Testis (tissue), 3 donors: Measurements from ENCODE around the gene DRD4. TPM values are rescaled to one million over a fixed set of nuclear protein-coding genes. Genes with fewer than 3 reads are reported as not detected.

Experiments used
- DNase-seq: peaks from one replicate; pipeline ENCODE4 v3.0.0-alpha.2; 2019
- H3K27ac ChIP-seq, 2 donors: fragments of 200-600 bp; sonication (generic); one replicate each; pipeline ENCODE4 v1.5.1; 2019
- H3K27me3 ChIP-seq: fragments of 200-600 bp; sonication (generic); one replicate; pipeline ENCODE4 v1.5.1; 2019
- H3K36me3 ChIP-seq: fragments of 200-600 bp; sonication (generic); one replicate; pipeline ENCODE4 v1.5.1; 2017; ENCODE audit warnings: low read depth; ENCODE audit errors: missing control alignments
- H3K4me1 ChIP-seq: fragments of 200-600 bp; sonication (generic); one replicate; pipeline ENCODE4 v1.5.1; 2019
- H3K4me3 ChIP-seq, 2 donors: fragments of 200-600 bp; sonication (generic); one replicate each; pipeline ENCODE4 v1.5.1; 2017 to 2019
- H3K9me3 ChIP-seq: fragments of 200-600 bp; sonication (generic); one replicate; pipeline ENCODE4 v1.5.1; 2017
- CTCF ChIP-seq, 3 experiments: fragments of 450-650 bp in 2 of 3; fragments of 200-600 bp in 1 of 3; sonication (generic) in 1 of 3; IDR thresholded peaks; one replicate each; pipeline ENCODE4 v1.5.1; 2016 to 2019; ENCODE audit warnings: antibody characterized with exemption in 3 of 3, mild to moderate bottlenecking in 2 of 3, moderate library complexity in 1 of 3
- POLR2A ChIP-seq: fragments of 450-650 bp; IDR thresholded peaks from one replicate; pipeline ENCODE4 v1.6.1; 2017; ENCODE audit warnings: antibody characterized with exemption, mild to moderate bottlenecking, moderate library complexity
- WGBS, 2 donors: methylation state at CpG; one replicate each; pipeline ENCODE4 v1.1.5; 2018; 5-methylcytosine and 5-hydroxymethylcytosine counted together
- intact Hi-C: fragments of 100-400 bp; cut with DNase I; formaldehyde crosslinking; loops from one replicate; pipeline ENCODE4 v1.15.1; 2023; ENCODE audit warnings: low total_unique reads
- polyA plus RNA-seq: library from polyadenylated mRNA; stranded (reverse); fragments of 350-450 nt; fragmentation: Illumina TruSeq; extraction: RNeasy Lipid Tissue Mini Kit (QIAGEN cat#74804); gene quantifications from one replicate; pipeline ENCODE4 v1.2.3, GENCODE V29; 2014; ENCODE audit warnings: low read depth, low replicate concordance; ENCODE audit not compliant: insufficient read depth
- total RNA-seq, 2 donors: library from RNA; depleted of rRNA; stranded (reverse); fragments of >200 nt; gene quantifications; one replicate each; pipeline ENCODE4 v1.2.3, GENCODE V29; 2016

DRD4 gene
- total and polyA plus RNA-seq, 3 donors from 2014 or later: 1.5 to 3.3 (median 2.0) TPM

- intact Hi-C loops: no loop called here
- Histone ChIP-seq H3K27ac (no peak overlapping the region), H3K4me3 (no peak overlapping the region), H3K4me1 (no peaks in the 10 kb centered on the region), H3K36me3 (no peaks in the 10 kb centered on the region), H3K9me3 (no peaks in the 10 kb centered on the region), H3K27me3 (no peaks in the 10 kb centered on the region)
- TF ChIP-seq CTCF (IDR thresholded peaks at IDR 0.05): no peak
- TF ChIP-seq POLR2A: no peak
- WGBS, 2 donors: 32 to 79% methylated on average over 9 to 22 of the region's 22 CpGs
- no peak for DNase-seq
These were observed 1.0 kb upstream of the DRD4 start for GRCh38 chr11:635945-636510.

DNA sequence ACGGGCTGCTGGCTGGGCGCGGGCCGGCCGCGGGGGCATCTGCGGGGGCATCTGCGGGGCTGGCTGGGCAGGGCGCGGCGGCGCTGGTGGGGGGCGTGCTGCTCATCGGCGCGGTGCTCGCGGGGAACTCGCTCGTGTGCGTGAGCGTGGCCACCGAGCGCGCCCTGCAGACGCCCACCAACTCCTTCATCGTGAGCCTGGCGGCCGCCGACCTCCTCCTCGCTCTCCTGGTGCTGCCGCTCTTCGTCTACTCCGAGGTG is 194 bp downstream of the DRD4 start:
- WGBS, 2 donors: 14 to 26% methylated on average over 4 to 34 of the region's 34 CpGs
- H3K36me3 ChIP-seq: no peaks in the 10 kb centered on the region
- no peaks in the 10 kb centered on the region for H3K4me1 ChIP-seq
- H3K4me3 ChIP-seq: peak overlapping the region in 1 of 2 donors; percentile 9
- no peaks in the 10 kb centered on the region for H3K9me3 ChIP-seq
- H3K27ac ChIP-seq: no peak overlapping the region
- no peak for TF ChIP-seq POLR2A
- no peak for TF ChIP-seq CTCF (IDR thresholded peaks at IDR 0.05)
- intact Hi-C loops: no loop called here
- no peaks in the 10 kb centered on the region for H3K27me3 ChIP-seq
- DNase-seq: no peak

DNA sequence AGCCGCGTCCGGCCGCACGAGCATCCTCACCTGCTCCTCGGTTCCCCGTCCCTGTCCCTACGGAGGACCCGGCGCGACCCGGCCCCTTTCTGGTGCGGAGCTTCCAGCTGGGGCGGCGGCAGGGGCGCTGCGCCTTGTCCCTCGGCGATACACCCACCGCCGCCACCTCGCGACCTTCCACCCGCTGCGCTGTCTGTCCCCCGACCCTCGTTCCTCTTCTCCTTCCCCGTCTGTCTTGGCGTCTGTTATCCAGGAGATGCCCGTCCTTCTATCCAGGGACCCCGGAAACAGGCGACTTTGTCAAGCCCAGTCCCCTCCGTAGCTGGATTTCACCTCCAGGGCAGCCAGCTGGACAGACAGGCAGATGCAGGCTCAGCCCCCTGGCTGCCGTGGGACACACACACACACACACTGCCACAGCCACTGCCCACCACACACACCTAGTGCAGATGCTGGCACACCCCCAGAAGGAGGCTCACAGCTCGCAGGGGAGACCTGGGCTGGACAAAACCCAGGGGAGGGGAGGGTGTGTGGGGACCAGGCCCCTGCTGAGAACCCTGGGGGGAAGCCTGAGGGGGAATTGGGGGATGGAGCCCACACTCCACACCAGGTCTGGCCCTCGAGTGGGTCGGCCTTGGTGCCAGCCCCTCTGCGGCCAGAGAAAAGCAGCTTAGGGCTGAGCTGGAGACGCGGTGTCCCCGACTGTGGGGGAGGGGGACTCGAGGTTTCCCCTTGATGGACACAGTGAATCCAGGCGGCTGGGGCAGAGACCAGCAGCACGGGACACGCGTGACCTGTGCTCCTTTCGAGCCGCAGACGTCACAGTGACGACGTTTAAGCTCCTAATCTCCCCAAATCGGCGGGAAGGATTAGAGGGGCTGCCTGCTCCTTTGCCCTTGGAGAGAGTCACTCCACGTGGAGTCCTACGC is 788 bp downstream of the DRD4 start:
- no peaks in the 10 kb centered on the region for H3K9me3 ChIP-seq
- no peak overlapping the region for H3K4me3 ChIP-seq
- H3K27ac ChIP-seq: no peak overlapping the region
- intact Hi-C loops: no loop called here
- H3K36me3 ChIP-seq: no peaks in the 10 kb centered on the region
- H3K4me1 ChIP-seq: no peaks in the 10 kb centered on the region
- TF ChIP-seq CTCF (IDR thresholded peaks at IDR 0.05) (no peak), POLR2A (no peak)
- H3K27me3 ChIP-seq: no peaks in the 10 kb centered on the region
- DNase-seq: no peak
- 46 to 62% methylated on average over 54 to 55 of the region's 55 CpGs for WGBS, 2 donors

DNA sequence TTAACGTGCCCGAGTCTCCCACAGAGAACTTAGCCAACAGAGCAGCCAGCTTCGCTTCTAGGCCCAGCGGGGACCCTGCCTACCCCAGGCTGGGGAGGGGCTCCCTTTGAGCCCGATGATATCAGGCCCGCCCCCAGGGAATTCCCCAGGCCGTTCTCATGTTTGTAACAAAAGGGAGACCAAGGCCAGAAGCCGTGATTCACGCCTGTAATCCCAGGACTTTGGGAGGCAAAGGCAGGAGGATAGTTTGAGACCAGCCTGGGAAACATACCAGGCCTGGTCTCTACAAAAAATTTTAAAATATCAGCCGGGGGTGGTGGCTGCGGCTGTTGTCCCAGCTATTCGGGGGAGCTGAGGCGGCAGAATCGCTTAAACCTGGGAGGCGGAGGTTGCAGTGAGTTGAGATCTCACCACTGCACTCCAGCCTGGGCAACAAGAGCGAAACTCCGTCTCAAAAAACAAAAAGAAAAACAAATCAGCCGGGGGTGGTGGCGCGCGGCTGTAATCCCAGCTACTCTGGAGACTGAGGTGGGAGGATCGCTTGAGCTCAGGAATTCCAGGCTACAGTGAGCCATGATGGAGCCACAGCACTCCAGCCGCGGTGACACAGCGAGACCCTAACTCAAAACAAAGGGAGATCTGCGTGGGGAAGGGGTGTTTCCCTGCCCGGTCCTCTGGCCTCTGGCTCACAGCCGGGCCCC is 1.7 kb downstream of the DRD4 start:
- H3K4me1 ChIP-seq: no peaks in the 10 kb centered on the region
- 45 to 56% methylated on average over 25 to 28 of the region's 28 CpGs for WGBS, 2 donors
- no peaks in the 10 kb centered on the region for H3K27me3 ChIP-seq
- H3K27ac ChIP-seq: no peak overlapping the region
- H3K4me3 ChIP-seq: no peak overlapping the region
- H3K9me3 ChIP-seq: no peaks in the 10 kb centered on the region
- no peaks in the 10 kb centered on the region for H3K36me3 ChIP-seq
- intact Hi-C loops: no loop called here
- TF ChIP-seq POLR2A (no peak), CTCF (IDR thresholded peaks at IDR 0.05) (no peak)
- no peak for DNase-seq
